ENCODE measurements around the gene LCNL1. TPM values are rescaled to one million over a fixed set of nuclear protein-coding genes. Genes with fewer than 3 reads are reported as not detected.
A peak's percentile ranks its signal among the peaks of the same experiment; 100 is the strongest.

Gene LCNL1
- total and polyA plus RNA-seq, 2 of the 13 experiments (the other 11 are each of a cell fraction or from before 2014, with no cell fraction given), result not detected

GRCh38 chr9:136944519-136945332, 38.1 kb upstream of the LCNL1 start, which contains the start of the genes C8G and FBXW5 (continued):
- TF ChIP-seq, protein P1, sequence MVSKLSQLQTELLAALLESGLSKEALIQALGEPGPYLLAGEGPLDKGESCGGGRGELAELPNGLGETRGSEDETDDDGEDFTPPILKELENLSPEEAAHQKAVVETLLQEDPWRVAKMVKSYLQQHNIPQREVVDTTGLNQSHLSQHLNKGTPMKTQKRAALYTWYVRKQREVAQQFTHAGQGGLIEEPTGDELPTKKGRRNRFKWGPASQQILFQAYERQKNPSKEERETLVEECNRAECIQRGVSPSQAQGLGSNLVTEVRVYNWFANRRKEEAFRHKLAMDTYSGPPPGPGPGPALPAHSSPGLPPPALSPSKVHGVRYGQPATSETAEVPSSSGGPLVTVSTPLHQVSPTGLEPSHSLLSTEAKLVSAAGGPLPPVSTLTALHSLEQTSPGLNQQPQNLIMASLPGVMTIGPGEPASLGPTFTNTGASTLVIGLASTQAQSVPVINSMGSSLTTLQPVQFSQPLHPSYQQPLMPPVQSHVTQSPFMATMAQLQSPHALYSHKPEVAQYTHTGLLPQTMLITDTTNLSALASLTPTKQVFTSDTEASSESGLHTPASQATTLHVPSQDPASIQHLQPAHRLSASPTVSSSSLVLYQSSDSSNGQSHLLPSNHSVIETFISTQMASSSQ (IDR thresholded peaks at IDR 0.05; ENCODE audit: low read depth), result no peak
- TF ChIP-seq, protein P1 (CRISPR knock-in tag; IDR thresholded peaks at IDR 0.05; ENCODE audit: borderline replicate concordance), result no peak; the same call in 1 of the 2 replicates
- TF ChIP-seq SAFB2 (CRISPR knock-in tag; IDR thresholded peaks at IDR 0.05; ENCODE audit: borderline replicate concordance, low read depth) (no peak; the same call in 1 of the 2 replicates), THAP11 (CRISPR knock-in tag; IDR thresholded peaks at IDR 0.05) (peak; percentile 88), ETV5 (CRISPR knock-in tag; IDR thresholded peaks at IDR 0.05; ENCODE audit: borderline replicate concordance) (peak; percentile 61), NR0B2 (CRISPR knock-in tag; IDR thresholded peaks at IDR 0.05) (peak; percentile 47), TBX2 (CRISPR knock-in tag; IDR thresholded peaks at IDR 0.05; ENCODE audit: borderline replicate concordance) (peak; percentile 83), ZNF713 (CRISPR knock-in tag; IDR thresholded peaks at IDR 0.05) (no peak), ATRX (CRISPR knock-in tag; IDR thresholded peaks at IDR 0.05; ENCODE audit: borderline replicate concordance) (no peak), CREB3 (CRISPR knock-in tag; IDR thresholded peaks at IDR 0.05) (no peak; the same call in 1 of the 2 replicates), CCDC6 (CRISPR knock-in tag; IDR thresholded peaks at IDR 0.05) (no peak; the same call in 1 of the 2 replicates), ZNF546 (CRISPR knock-in tag; conservative IDR thresholded peaks at IDR 0.05) (no peak)
- TF ChIP-seq, protein P2, sequence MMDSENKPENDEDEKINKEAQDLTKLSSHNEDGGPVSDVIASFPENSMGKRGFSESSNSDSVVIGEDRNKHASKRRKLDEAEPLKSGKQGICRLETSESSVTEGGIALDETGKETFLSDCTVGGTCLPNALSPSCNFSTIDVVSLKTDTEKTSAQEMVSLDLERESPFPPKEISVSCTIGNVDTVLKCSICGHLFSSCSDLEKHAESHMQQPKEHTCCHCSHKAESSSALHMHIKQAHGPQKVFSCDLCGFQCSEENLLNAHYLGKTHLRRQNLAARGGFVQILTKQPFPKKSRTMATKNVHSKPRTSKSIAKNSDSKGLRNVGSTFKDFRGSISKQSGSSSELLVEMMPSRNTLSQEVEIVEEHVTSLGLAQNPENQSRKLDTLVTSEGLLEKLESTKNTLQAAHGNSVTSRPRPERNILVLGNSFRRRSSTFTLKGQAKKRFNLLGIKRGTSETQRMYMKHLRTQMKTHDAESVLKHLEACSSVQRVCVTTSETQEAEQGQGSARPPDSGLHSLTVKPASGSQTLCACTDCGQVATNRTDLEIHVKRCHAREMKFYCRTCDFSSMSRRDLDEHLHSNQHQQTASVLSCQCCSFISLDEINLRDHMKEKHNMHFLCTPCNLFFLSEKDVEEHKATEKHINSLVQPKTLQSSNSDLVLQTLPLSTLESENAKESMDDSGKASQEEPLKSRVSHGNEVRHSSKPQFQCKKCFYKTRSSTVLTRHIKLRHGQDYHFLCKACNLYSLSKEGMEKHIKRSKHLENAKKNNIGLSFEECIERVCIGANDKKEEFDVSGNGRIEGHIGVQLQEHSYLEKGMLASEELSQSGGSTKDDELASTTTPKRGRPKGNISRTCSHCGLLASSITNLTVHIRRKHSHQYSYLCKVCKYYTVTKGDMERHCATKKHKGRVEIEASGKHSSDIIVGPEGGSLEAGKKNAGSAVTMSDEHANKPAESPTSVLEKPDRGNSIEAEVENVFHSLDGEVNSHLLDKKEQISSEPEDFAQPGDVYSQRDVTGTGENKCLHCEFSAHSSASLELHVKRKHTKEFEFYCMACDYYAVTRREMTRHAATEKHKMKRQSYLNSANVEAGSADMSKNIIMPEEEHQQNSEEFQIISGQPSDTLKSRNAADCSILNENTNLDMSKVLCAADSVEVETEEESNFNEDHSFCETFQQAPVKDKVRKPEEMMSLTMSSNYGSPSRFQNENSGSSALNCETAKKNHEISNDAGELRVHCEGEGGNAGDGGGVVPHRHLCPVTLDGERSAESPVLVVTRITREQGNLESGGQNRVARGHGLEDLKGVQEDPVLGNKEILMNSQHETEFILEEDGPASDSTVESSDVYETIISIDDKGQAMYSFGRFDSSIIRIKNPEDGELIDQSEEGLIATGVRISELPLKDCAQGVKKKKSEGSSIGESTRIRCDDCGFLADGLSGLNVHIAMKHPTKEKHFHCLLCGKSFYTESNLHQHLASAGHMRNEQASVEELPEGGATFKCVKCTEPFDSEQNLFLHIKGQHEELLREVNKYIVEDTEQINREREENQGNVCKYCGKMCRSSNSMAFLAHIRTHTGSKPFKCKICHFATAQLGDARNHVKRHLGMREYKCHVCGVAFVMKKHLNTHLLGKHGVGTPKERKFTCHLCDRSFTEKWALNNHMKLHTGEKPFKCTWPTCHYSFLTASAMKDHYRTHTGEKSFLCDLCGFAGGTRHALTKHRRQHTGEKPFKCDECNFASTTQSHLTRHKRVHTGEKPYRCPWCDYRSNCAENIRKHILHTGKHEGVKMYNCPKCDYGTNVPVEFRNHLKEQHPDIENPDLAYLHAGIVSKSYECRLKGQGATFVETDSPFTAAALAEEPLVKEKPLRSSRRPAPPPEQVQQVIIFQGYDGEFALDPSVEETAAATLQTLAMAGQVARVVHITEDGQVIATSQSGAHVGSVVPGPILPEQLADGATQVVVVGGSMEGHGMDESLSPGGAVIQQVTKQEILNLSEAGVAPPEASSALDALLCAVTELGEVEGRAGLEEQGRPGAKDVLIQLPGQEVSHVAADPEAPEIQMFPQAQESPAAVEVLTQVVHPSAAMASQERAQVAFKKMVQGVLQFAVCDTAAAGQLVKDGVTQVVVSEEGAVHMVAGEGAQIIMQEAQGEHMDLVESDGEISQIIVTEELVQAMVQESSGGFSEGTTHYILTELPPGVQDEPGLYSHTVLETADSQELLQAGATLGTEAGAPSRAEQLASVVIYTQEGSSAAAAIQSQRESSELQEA (CRISPR knock-in tag; IDR thresholded peaks at IDR 0.05; ENCODE audit: not compliant biosample characterization), result peak; percentile 8
